HG02970 (cell line): Measurements from ENCODE around the gene PLXND1.

ENCODE experiments used
- ATAC-seq: cut with Tn5 transposase; IDR thresholded peaks from one replicate; pipeline ENCODE4 v1.9.1; 2021; ENCODE audit warnings: mild to moderate bottlenecking, moderate library complexity, moderate number of reproducible peaks; ENCODE audit not compliant: unreplicated experiment, low FRiP score

PLXND1 gene

GRCh38 chr3:129591932-129592331 is 14.5 kb downstream of the PLXND1 start:
- ATAC-seq: no peak

GRCh38 chr3:129590215-129590614 is 16.3 kb downstream of the PLXND1 start:
- no peak for ATAC-seq

DNA sequence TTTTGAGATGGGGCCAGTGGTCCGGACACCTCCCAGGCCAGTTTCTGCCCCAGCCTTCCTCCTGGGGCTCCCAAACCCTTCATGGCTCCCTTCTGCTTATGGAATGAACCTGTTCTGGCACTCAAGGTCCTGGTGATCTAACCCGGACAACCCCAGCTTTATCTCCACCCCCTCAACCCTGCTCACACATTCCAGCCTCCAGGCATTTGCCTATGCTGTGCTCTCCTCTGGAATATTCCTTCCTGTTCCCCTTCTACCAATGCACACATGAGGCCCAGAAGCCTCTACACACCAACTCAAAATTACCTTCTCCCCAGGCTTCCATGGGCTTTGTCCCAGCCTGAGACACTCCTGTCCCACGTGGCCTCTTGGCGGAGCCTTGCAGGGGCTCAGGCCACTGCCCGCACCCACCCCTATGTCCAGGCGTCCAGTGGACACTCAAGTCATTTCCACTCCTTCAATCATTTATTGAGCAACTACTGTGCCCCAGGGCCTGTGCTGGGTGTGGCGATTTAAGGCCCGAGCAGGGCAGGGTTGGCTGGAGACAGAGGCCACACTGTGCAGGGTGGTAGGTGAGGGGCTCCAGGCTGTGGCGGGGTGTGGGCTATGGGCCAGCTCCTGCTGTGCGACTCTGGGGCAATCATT is 18.8 kb downstream of the PLXND1 start:
- no peak for ATAC-seq

GRCh38 chr3:129586746-129587430 is 19.6 kb downstream of the PLXND1 start:
- ATAC-seq: no peak

DNA sequence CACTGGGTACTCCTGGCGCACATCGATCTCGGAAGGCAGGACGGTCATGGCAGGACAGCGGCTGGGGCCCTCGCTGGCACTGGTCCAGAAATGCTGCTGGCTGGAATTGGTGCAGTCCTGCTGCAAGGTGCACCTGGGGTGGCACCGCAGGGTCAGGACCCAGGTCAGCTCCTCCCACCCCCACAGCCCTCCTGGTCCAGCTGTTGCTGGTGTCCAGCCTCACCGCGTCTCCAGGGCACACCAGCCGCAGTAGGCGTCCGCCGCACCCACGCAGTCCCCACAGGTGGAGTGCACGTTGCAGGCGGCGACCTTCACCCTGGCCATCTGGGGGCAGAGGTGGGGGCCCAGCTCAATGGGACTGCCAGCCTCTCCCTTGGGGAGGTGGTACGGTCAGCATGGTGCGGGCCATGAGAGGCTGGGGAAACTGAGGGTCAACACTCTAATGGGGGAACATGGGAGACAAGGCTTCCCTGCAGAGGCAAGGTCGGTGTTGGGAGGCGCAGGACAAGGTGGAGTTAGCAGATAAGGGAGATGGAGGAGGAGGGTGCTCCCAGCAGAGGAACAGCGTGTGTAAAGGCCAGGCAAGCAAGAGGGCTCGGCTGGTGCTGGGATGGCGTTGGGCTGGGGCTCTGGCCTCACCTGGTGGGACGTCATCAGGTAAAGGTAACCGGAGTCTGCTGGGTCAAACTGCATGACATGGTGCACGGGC is 20.4 kb downstream of the PLXND1 start:
- ATAC-seq: no peak

DNA sequence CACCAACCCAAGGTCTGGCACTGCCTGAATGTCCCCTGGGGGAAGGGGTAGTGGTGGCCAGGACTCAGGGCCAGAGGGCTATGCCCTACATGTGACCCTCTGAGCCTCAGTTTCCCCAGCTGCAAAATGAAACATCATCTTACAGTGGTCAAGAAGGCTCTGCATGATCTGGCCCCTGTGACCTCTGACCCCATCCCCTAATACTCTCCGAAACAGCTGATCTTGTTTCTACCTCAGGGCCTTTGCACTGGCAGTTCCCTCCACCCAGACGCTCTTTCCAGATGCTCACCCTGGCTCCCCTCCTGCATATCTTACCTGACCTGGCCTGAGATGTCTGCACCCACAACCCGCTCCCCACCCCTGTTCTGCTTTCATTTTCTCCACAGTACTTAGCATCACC is 21.8 kb downstream of the PLXND1 start:
- ATAC-seq: no peak

DNA sequence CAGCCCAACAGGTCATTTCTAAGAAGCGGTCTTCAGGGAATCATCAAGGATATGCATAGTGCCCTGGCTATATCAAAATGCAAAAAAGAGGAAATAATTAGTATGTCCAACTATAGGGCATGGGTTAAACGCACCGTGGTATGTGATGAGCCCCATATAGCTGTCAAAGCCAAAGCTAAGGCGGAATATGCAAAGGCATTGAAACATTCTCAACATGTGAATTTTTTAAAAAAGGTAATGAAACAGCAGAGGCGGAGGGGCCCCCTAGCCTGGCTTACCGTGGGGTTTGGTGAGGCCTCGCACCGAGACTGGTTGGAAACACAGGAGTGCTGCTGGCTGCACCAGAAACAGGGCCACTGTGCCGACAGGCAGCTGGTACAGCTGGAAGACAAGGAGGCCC is 23.2 kb downstream of the PLXND1 start:
- ATAC-seq: no peak

DNA sequence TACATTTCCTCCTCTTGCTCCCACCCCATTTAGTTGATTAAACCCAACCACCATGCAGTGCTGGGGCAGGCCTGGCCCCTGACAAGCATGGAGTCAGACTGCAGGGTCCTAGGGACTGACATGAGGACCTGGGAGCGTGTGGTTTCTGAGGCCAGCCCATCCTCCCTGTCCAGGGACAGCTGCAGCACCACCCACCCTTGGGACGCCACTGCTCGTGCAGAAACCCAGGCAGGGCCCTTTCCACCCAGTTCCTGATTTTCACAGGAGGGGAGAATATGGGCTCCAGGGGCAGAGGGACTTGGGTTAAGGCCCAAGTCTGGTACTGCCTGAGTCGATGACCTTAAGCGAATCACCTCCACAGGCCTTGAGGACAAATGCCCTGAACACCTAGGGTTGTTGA is 23.7 kb downstream of the PLXND1 start:
- ATAC-seq: no peak

- ATAC-seq: no peak
These were observed 24.9 kb downstream of the PLXND1 start for GRCh38 chr3:129581623-129582022.

- no peak for ATAC-seq
These were observed 26.5 kb downstream of the PLXND1 start for GRCh38 chr3:129579991-129580390.

DNA sequence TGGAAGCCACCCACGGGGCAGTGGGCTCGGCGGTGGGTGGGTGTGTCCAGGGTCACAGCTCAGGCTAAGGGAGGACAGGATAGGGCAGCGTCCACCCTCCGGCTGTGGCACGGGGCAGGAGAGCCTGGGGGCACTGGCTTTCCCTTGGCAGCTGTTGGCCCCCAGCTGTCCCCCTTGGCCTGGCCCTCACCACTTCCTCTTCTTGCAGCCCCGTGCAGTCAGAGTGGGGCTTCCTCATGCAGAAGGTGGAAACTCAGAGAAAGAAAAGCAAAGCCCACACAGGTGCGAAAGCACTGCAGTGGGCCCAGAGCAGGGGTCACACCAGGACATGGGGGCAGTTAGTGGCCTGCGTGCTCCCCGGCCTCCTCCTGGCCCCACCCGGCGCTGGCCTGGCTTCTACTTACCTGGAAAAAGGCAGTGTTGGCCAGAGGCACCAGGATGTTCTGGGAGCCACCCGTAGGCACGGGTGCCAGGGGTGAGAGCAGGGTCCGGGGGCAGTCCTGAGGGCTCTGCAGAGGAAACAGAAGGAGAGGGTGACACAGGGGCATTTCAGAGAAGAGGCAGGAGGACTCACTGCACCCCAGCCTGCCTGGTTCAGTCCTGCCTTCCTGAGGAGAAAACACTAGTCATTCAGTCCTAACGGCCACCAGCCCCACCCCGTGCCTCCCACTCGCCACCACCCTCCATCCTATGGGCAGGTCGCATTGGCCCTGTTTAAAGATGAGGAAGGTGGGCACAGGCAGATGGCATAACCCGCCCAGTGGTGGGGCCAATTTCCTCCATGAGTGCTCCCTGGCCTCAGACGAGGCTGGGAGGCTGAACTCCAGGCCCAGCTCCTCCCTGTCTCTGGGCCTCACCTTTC is 28.3 kb downstream of the PLXND1 start:
- ATAC-seq: no peak

DNA sequence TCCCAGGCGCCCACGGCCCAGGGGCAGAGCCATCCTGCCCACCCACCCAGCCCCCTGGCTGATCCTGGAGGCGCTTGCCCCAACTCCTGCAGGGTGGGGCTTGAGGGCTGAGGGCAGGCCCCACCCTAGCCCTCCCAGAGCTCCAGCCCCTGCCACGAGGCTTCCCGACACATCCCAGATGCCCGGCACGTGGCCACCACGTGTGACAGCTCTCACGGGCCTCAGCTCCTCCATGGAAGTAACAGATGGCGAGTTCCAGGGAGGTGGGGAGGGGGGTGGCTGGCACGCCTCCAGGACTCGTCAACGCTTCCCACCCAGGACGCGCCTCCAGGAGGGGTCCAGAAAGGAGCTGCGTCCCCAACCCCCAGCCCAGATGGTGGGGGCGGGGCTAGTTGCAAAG is 29.1 kb downstream of the PLXND1 start:
- no peak for ATAC-seq

GRCh38 chr3:129576514-129577352 is 29.7 kb downstream of the PLXND1 start:
- ATAC-seq: no peak

- no peak for ATAC-seq
These were observed 30.5 kb downstream of the PLXND1 start for GRCh38 chr3:129575997-129576384.

DNA sequence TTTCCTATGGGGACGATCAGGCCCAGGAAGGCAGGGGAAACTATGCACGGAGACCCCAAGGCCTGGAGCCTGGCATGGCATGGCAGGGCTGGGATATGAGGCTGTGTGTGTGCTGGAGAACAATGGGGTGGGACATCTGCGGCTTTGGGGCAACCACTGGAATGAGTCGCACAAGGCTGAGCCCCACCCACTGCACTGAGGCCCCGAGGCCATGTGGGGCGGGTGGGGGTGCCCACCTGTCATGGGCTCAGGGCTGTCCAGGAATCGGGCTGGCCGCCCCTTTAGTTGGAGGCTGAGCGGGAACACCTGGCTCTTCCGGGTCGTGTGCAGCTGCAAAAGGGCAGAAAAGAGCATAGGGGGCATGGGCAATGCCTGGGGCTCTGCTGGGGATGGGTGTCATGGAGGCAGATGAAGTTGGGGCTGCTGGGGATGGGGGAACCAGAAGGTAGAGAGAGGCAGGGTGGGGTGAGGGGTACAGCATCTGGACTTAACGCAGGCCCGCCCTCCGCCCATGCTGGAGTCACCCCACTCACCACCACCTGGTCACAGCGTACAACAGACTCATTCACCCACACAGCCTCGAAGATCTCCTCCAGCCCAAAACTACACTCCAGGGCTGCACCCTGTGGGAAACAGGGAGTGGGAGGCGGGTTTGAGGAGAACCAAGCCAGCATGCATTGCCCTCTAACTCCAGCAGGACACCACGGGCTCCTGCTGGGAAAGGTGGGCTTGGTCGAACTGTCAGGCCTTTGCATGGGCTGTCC is 31.1 kb downstream of the PLXND1 start:
- no peak for ATAC-seq

DNA sequence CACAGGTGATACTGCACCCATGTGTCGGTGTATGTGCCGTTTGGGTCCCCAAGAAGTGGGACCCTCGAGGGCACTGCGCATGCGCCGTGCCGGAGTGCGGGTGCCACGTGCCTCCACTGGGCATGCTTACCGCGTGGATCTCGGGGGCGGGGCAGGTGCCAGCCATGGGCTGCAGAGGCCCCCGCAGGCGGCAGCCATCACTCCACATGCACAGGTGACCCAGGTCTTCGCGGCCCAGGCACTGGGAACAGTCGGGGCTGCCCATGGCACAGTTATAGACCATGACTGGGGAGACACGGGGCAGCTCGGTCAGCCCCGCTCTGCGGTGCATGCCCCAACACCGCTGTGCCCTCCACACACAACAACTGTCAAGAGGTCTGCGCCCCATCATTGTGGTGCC is 32.3 kb downstream of the PLXND1 start:
- ATAC-seq: no peak

GRCh38 chr3:129573493-129573892 is 33.0 kb downstream of the PLXND1 start:
- no peak for ATAC-seq

GRCh38 chr3:129572603-129573002 is 33.9 kb downstream of the PLXND1 start:
- no peak for ATAC-seq
